BJ (cell line): Measurements from ENCODE around the gene ARL6. TPM values are rescaled to one million over a fixed set of nuclear protein-coding genes. Genes with fewer than 3 reads are reported as not detected.

Experiments
- CTCF ChIA-PET: fragments of 350-600 bp; formaldehyde crosslinking; extraction: SDS; loops from one replicate; lab custom pipeline; 2021; ENCODE audit warnings: antibody characterized with exemption, inconsistent platforms; lab: Yijun Ruan, JAX
- POLR2A ChIA-PET: fragments of 300-600 bp; sonication (Branson Sonifier 250); formaldehyde crosslinking; extraction: SDS; loops from one replicate; lab custom pipeline; 2021; ENCODE audit warnings: antibody characterized with exemption; lab: Charles Lee
- DNase-seq: peaks from one replicate; pipeline ENCODE4 v3.0.0-alpha.2; 2011; ENCODE audit warnings: low read depth
- H3K27me3 ChIP-seq: 2 replicates; pipeline ENCODE4 v1.6.0; 2011; ENCODE audit warnings: low read length; ENCODE audit not compliant: control insufficient read depth, insufficient read depth
- H3K36me3 ChIP-seq: 2 replicates; pipeline ENCODE4 v1.5.1; 2011; ENCODE audit warnings: low read length; ENCODE audit not compliant: control insufficient read depth, insufficient read depth
- H3K4me3 ChIP-seq: 2 replicates; pipeline ENCODE4 v1.5.1; 2011; ENCODE audit warnings: low read depth, mild to moderate bottlenecking, control low read depth, low read length
- polyA plus RNA-seq: library from polyadenylated mRNA; depleted of rRNA; stranded (reverse); fragments of >200 nt; gene quantifications from 2 replicates; pipeline ENCODE4 v1.2.3, GENCODE V29; 2011
- TF ChIP-seq, protein P1 (sequence below): IDR thresholded peaks from 2 replicates; pipeline ENCODE4 v1.5.1; 2011; ENCODE audit warnings: low read depth, mild to moderate bottlenecking, control low read depth, inconsistent platforms, low read length, moderate library complexity; ENCODE audit not compliant: insufficient read depth

The ARL6 gene
- polyA plus RNA-seq, 1 experiment = 2.0 TPM

DNA sequence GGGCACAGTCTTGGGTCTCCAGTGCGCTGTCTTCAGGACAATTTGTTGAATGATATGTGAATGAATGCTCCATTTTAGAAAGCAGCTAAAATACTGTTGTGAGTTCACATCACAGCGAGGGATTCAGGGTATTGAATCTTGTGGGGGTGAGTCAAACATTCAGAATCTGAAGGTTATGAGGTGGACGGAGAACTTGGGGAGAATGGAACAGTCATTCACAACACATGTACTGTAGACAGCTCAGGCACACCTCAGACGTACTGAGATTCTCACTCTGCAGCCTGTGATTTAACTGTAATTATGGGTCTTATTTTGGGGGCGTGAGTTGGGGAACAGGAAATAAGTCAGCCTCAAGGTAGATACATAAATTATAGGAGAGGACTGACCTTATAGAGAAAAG lies 71.2 kb downstream of the ARL6 start:
- Histone ChIP-seq H3K4me3 (no peak overlapping the region), H3K27me3 (no peaks in the 10 kb centered on the region), H3K36me3 (no peaks in the 10 kb centered on the region)
- DNase-seq = no peak
- ChIA-PET CTCF (interaction anchor here (1.3 kb wide), 1 partner anchor 8 kb away, joined by 4 read pairs; no protein-coding TSS in a partner anchor), POLR2A (no interaction called here)
- TF ChIP-seq, protein P1, sequence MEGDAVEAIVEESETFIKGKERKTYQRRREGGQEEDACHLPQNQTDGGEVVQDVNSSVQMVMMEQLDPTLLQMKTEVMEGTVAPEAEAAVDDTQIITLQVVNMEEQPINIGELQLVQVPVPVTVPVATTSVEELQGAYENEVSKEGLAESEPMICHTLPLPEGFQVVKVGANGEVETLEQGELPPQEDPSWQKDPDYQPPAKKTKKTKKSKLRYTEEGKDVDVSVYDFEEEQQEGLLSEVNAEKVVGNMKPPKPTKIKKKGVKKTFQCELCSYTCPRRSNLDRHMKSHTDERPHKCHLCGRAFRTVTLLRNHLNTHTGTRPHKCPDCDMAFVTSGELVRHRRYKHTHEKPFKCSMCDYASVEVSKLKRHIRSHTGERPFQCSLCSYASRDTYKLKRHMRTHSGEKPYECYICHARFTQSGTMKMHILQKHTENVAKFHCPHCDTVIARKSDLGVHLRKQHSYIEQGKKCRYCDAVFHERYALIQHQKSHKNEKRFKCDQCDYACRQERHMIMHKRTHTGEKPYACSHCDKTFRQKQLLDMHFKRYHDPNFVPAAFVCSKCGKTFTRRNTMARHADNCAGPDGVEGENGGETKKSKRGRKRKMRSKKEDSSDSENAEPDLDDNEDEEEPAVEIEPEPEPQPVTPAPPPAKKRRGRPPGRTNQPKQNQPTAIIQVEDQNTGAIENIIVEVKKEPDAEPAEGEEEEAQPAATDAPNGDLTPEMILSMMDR = no peak

DNA sequence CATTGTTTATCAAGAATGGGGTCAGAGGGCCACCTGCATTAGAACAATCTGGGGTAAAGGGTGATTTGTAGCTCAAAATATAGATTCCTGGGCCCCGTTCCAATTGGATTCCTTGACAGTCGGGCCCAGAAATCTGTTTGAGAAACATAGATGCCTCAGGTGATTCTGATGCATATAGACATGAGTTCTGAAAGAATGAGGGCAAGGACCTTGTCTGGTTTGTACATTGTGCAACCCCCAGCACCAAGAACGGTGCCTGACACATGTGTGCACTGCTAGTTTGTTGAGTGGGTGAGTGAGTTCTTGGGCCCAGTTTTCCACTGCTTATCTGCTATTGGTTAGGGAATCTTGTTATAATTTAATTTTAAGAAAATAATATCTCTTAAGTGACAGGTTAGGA lies 73.8 kb downstream of the ARL6 start:
- H3K36me3 ChIP-seq = no peaks in the 10 kb centered on the region
- no peaks in the 10 kb centered on the region for H3K27me3 ChIP-seq
- DNase-seq = no peak
- TF ChIP-seq, protein P1 = no peak
- no peak overlapping the region for H3K4me3 ChIP-seq
- POLR2A ChIA-PET = no interaction called here
- CTCF ChIA-PET = interaction anchor here (1.4 kb wide), 2 partner anchors 11 to 16 kb away, joined by 4 read pairs; partner anchors contain the start of gene CRYBG3

DNA sequence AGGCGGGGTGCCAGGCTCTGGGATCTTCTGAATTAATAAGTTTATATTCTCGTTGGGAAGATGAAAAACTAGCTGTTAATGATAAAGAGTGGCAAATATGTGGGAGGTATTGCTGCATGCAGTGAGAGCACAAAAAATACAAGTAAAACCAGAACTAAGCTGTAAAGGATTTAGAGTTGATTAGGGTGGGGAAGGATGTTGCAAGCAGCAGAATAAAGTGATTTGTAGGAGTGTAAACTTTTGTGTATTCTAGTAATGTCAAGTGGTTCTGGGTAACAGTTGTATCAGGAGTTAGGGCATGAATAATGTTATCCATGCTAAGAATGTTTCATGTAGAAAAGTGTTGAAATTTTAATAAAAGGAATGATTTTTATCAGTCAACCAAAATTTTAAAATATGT lies 75.4 kb downstream of the ARL6 start:
- no peak overlapping the region for H3K4me3 ChIP-seq
- ChIA-PET POLR2A (no interaction called here), CTCF (interaction anchor here (1.4 kb wide), 1 partner anchor 8 kb away, joined by 3 read pairs; no protein-coding TSS in a partner anchor)
- no peak for DNase-seq
- no peaks in the 10 kb centered on the region for H3K36me3 ChIP-seq
- TF ChIP-seq, protein P1 = no peak
- H3K27me3 ChIP-seq = no peaks in the 10 kb centered on the region

DNA sequence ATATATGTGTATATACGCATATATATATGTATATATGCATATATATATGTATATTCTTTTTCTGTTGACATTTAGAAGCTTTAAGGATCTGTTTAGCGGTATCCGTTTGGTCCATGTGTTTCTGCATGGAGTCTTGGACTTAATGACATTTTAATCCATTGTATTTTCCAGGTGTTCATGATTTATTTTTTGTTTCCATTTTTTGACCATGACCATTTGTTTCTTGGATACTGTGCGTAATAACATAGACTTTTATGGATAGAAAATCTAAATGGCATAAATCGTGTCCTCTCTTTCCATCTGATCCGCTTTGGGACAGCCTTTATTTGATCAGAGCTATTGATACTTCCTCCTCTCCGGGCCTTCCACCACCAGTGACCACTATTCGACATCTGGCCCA lies 76.7 kb downstream of the ARL6 start:
- CTCF ChIA-PET = no interaction called here
- TF ChIP-seq, protein P1 = no peak
- Histone ChIP-seq H3K27me3 (no peaks in the 10 kb centered on the region), H3K36me3 (no peaks in the 10 kb centered on the region), H3K4me3 (no peak overlapping the region)
- DNase-seq = no peak
- POLR2A ChIA-PET = no interaction called here

DNA sequence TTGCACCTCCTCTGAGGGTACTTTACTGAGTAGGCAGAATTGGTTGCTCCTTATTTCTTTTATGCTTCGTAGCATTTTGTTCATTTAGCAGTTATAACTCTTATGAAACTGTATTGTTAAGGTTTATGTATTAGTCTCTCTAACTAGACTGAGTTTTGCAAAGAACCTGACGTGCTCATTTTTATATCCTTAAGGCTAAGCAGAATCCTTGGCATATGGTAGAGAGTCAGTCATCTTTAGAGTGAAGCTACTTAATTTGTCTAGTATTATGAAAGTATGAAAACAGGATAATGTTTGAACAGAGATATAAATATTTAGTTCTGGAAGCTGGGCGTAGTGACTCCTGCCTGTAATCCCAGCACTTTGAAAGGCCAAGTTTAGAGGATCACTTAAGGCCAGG lies 77.4 kb downstream of the ARL6 start:
- ChIA-PET CTCF (no interaction called here), POLR2A (no interaction called here)
- TF ChIP-seq, protein P1 = no peak
- H3K36me3 ChIP-seq = no peaks in the 10 kb centered on the region; the same call in 1 of the 2 replicates
- no peaks in the 10 kb centered on the region for H3K27me3 ChIP-seq
- no peak overlapping the region for H3K4me3 ChIP-seq
- DNase-seq = no peak
